GM18508 (cell line): ENCODE data around the gene FANCG.

Experiments
- ATAC-seq: cut with Tn5 transposase; IDR thresholded peaks from one replicate; pipeline ENCODE4 v1.9.1; 2021; ENCODE audit warnings: moderate number of reproducible peaks; ENCODE audit not compliant: insufficient read depth, unreplicated experiment

Gene FANCG

GRCh38 chr9:35027860-35028259, 51.9 kb downstream of the FANCG start:
- ATAC-seq: no peak

GRCh38 chr9:35027374-35027773, 52.4 kb downstream of the FANCG start:
- ATAC-seq: no peak

GRCh38 chr9:35026671-35027070, 53.1 kb downstream of the FANCG start:
- no peak for ATAC-seq
